ENCODE measurements around the gene RIPOR3.

DNA sequence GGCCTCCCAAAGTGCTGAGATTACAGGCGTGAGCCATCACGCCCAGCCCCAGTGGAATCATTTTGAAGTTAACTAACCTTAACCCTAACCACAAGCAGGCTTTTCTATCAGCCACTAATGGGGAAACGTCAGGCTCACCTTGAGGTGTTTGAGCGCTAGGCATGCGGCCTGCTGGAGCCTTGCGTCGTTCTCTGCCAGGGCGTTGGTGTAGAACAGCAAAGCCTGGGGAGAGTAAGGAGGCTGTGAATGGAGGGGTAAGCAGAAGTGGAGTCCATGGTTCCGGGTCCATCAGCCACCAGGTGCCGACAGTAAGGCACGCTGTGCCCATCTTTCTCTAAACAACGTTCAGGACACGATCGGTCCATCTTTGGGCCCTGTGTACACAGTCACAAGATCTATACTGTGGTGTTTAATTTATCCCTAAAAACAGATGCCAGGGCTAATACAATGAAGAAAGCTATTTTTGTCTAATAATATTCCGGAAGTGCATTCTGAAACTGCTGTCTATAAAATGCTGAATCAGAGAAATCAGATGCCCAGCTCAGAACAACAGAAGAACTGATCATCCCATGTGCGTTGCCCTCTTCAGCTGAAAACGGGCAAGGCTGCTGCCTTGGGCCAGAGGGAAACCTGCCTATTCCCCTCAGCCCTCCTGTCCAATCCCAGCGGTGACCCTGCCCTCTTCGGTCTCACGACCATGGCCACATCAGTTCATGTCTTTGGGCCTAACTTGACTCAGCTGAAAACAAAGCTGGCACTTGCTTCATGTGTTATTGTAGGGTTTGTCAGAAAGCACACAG lies 101.6 kb downstream of the RIPOR3 start:
- TF ChIP-seq, protein P1, sequence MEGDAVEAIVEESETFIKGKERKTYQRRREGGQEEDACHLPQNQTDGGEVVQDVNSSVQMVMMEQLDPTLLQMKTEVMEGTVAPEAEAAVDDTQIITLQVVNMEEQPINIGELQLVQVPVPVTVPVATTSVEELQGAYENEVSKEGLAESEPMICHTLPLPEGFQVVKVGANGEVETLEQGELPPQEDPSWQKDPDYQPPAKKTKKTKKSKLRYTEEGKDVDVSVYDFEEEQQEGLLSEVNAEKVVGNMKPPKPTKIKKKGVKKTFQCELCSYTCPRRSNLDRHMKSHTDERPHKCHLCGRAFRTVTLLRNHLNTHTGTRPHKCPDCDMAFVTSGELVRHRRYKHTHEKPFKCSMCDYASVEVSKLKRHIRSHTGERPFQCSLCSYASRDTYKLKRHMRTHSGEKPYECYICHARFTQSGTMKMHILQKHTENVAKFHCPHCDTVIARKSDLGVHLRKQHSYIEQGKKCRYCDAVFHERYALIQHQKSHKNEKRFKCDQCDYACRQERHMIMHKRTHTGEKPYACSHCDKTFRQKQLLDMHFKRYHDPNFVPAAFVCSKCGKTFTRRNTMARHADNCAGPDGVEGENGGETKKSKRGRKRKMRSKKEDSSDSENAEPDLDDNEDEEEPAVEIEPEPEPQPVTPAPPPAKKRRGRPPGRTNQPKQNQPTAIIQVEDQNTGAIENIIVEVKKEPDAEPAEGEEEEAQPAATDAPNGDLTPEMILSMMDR (IDR thresholded peaks at IDR 0.05; ENCODE audit: insufficient read depth, low read length, poor library complexity, severe bottlenecking): no peak
- no peak for TF ChIP-seq EZH2phosphoT487 (conservative IDR thresholded peaks at IDR 0.05; ENCODE audit: low read length)
